ENCODE results near the gene G6PC3.
A peak's percentile ranks its signal among the peaks of the same experiment; 100 is the strongest.

G6PC3 gene

DNA sequence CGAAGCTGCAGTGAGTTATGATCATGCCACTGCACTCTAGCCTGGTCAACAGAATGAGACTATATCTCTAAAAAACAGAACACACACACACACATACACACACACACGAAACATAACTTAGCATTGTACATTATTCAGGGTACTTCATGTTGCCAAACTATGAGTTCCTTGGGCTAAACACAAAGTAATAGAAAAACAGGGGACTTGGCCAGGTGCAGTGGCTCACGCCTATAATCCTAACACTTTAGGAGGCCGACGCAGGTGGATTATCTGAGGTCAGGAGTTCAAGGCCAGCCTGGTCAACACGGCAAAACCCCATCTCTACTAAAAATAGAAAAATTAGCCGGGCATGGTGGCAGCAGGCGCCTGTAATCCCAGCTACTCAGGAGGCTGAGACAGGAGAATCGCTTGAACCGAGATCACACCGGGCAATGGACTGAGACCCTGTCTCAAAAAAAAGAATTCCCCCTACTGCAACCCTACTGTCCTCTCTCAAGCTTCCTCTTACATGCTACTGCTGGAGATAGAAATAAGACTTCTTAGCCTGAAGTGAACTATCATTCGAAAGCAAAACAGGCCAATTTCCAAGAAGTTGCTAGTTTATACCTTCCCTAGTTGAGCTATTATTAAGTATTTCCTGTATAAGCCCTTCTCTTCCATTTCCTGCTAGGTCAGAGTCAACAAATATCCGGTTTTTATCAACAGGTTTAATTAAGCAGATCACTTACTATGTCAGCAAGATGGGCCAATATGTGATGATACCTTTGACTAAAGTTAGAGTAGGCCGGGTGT is 11.2 kb upstream of the G6PC3 start:
- no peak for DNase-seq

DNA sequence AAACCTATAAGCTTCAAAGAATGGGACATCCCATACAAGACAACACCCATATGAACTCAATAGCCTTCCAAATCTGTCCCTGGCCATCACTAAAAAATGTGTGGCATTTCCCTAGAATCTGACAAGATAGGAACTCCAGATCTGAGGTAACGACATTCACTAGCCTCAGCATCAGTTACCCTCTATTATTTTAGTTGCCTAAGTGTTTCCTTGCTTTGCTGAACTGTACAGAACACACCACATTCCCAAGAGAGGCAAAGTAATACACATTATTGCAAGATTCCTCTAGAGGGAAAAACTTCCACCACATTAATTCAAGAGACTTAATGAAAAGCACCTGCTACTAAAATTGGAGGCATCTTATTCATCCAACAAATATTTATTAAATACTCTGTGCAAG is 9.1 kb upstream of the G6PC3 start:
- no peak for DNase-seq

DNA sequence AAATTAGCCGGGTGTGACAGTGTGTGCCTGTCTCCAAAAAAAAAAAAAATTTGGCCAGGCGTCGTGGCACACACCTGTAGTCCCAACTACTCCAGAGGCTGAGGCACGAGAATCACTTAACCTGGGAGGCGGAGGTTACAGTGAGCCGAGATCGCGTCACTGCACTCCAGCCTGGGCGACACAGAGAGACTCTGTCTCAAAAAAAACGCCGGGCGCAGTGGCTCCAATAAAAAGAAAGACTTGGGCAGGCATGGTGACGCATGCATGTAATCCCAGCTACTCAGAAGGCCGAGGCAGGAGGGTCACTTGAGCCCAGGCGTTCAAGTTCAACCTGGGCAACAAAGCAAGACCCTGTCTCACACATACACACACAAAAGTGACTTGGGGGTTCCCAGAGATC is 7.7 kb upstream of the G6PC3 start:
- DNase-seq = no peak

DNA sequence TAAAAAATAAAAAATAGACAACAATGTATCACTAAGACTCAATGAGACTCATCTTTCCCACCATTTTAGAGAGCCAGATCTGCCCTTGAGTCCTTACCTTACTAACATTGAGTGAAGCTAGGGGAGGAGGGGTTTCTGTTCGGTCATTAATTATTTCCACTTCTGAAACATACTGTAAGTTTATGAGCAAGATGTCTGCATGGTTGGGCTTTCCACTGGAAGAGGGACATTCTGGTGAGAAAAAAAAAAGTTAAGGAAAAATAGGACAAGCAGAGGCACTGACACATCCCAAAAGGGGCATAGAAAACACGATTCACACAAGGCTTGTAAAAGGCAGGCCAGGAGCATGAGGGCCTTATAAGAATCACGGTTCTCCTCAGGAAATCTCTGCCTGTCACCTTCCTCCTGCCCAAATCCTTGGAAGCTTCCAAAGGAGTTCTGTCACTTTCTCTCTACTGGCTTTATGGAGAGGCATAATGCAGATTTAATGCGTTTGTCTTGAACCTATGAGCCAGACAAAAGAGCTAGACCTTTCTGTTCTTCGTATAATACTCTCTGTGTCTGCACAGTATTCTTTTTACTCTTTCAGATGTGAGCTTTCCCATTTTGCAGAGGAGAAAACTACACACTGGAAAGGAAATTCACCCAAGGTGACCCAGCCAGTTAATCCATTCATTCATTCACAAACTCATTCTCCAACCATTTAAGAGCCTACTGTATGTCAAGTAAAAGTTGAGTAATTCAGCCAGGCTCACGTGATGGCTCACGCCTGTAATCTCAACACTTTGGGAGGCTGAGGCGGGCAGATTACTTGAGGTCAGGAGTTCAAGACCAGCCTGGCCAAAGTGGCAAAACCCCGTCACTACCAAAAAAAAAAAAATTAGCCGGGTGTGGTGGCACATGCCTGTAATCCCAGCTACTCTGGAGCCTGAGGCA is 6.6 kb upstream of the G6PC3 start:
- DNase-seq = no peak

DNA sequence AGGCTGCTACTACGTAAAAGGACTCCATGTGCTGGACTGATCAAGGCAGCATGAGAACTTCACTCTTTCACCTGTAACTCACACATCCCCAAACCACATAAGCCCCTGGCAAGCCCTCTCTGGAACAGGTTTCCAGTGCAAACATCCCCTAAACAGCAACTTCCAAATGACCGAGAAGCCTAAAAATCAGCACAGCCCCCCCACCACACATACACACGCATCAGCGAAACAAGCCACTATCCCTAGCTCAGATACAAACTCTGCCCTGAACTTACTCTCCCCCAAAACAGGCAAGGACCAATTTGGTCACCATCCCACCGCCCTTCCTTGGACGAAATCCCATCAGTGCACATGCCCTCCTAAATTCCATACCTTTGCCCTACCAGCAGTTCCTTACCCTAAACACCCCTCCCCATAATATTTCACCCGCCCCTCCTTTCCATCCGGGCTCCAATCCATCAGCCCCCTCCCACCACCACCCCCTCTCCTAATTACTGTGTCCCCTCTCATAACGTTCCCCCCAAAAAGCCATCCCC is 4.8 kb upstream of the G6PC3 start:
- DNase-seq = no peak

DNA sequence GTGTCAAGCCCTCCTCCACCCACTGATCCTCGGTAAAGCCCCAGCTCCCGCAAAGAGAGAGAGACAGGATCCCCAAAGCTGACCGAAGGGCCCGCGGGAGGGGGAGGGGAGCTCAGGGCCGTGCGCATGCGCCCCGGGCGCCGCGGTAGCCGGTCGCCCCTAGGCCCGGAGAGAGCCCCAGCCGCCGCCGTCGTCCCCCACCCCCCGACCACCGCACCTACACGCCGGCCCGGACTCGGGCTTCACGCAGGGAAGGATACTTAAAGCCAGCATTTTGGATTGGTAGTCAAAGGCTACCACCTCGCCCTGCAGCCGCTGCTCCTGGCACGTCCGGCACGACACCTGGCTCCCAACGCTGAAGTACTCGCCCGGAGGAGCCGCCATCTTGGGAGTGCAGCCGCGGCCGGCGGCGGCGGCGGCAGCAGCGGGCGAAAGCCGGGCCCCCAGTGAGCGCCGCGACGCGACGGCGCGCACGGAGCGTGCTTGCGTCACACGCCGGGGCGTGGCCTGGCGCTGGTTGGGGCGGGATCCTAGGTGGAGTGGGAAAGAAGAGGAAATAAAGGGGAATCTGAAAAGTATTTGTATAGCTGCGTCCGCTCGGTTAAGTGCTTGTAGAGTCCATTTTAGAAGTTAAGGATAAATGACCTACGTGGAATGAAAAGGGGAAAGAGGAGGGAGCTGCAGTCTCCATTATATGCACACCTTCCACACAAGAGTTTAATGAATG is 4.2 kb upstream of the G6PC3 start, which contains the start of gene LSM12:
LSM12 (minus strand) TSS at position 468 of the 727 bp plus-strand sequence; CDS start at position 384, 84 bp downstream.
- peak in 53 of 56 donors; percentile 15 to 88 (median 71) for DNase-seq

DNA sequence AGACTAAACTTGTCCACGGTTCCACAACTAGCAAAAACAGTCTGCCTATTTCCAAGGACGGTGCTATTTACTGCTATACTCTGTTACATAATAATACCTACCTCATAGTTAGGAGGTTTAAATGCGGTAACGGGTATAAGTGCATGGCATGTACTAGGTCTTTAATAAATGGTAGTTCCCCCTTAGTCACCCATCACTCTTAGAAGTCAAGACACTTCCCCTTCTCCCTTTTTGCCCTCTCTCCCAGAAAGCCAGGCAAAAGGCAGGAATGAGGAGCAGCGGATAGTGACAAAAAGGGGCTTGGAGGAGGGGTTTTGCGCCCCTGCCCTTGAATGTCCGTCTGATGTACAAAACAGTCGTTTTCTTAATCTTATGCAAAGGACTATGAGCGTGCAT is 3.0 kb upstream of the G6PC3 start:
- no peak for DNase-seq

DNA sequence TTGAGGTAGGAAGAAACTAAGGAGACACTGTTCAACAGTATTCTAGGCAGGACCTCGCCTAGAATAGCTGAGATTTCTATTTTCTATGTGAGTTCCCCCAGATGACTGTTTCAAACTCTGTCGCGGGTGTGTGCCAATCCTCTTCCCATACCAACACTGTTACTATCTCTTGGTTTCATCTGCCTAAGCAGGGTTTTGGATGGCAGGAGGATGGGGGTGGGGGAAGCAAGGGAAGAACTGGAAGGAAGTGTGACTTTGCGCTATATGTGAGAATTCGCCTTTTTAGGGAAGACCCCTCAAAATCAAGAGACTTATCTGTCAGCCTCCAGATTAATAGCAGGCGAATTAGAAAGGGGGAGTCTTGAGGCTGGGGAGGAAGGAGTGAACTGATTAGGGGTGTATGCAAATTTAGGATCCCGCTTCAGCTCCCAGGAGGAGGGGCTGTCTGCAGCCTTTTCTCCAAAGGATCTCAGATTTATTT is 521 bp upstream of the G6PC3 start:
- peak in 4 of 56 donors; percentile 12 to 66 (median 36) for DNase-seq

DNA sequence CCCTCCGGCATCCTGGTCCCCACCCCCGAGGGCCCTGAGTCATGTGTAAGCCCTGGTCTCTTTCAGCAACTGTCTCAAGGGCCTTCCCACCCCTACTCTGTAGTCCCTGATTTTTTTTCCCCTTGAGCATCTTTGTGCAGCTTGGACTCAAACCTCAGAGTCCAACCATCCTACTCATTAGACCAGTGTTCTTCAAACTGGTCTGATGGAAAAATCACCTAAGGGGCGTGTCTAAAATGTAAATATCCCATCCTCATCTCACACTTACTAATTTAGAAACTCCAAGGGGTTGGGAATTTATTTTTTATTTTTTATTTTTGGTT is 624 bp downstream of the G6PC3 start:
- no peak for DNase-seq

DNA sequence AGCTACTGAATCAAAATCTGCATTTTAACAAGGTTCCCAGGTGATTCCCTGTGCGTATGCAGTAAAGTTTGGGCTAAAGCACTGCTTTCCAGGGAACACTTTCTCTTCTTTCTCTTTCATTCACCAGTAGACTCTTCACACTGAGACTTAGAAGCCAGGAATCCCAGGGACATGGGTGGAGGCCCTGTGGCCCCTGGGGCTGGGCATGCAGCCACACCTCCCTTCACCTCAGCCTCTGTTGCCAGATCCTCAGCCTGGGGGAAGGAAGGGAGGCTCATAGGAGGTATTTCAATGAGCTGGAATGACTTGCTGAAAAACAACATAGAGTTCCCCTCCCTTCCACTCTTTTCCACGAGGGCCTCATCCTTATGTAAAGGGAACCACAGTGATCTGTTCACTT is 1.2 kb downstream of the G6PC3 start:
- no peak for DNase-seq

DNA sequence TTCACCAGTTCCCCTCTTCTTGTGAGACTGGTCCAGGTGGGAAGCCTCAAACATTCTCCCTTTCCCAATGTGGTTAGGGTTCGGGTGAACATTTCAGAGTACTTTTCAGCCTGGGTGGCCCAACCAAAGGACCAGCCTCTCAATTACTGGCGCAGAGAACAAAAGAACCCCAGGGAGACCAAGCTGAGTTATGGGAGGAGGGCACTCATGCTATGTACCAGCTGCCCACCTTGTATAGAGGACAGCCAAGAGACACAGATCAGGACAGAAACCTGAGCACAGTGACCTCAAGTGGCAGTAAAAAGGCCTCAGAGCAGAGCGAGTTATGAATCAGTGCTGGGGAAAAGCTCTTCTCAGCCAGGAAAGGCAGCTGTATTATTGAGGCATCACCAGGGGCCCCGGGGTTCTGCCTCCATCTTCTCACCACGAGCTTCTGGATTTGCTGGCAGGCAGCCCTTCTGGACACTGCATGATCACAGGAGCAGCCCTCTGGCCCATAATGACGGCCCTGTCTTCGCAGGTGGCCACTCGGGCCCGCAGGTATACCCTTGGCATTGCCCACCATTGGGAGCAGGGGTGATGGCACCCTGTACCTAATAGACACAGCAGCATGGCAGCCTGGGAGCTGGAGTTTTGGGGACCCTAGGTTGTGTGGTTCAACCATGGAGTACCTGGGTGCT is 3.8 kb downstream of the G6PC3 start:
- DNase-seq = no peak

DNA sequence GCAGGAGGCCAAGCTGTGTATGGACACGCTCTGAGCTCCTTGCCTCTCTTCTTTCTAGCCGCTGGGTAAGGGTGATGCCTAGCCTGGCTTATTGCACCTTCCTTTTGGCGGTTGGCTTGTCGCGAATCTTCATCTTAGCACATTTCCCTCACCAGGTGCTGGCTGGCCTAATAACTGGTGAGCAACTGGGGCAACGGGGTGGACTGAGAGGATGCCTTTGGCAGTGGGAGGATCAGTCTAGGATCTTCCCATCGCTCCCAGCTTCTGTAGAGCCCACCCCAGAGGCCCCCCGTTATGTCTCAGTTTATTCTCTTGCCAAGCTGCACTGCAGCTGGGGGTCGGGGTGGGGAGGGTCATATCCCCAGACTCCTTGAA is 4.4 kb downstream of the G6PC3 start:
- no peak for DNase-seq

DNA sequence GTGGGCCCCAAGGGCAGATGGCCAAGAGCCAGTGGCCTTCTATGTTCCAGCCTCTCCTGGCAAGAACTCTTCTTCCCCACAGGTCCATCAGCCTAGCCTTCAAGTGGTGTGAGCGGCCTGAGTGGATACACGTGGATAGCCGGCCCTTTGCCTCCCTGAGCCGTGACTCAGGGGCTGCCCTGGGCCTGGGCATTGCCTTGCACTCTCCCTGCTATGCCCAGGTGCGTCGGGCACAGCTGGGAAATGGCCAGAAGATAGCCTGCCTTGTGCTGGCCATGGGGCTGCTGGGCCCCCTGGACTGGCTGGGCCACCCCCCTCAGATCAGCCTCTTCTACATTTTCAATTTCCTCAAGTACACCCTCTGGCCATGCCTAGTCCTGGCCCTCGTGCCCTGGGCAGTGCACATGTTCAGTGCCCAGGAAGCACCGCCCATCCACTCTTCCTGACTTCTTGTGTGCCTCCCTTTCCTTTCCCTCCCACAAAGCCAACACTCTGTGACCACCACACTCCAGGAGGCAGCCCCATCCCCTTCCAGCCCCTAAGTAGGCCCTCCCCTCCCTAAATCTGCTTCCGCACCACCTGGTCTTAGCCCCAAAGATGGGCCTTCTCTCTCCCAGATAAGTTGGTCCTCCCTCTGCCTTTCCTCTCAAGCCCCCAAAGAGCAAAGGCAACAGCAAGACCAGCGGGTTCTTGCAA is 5.2 kb downstream of the G6PC3 start:
- no peak for DNase-seq

DNA sequence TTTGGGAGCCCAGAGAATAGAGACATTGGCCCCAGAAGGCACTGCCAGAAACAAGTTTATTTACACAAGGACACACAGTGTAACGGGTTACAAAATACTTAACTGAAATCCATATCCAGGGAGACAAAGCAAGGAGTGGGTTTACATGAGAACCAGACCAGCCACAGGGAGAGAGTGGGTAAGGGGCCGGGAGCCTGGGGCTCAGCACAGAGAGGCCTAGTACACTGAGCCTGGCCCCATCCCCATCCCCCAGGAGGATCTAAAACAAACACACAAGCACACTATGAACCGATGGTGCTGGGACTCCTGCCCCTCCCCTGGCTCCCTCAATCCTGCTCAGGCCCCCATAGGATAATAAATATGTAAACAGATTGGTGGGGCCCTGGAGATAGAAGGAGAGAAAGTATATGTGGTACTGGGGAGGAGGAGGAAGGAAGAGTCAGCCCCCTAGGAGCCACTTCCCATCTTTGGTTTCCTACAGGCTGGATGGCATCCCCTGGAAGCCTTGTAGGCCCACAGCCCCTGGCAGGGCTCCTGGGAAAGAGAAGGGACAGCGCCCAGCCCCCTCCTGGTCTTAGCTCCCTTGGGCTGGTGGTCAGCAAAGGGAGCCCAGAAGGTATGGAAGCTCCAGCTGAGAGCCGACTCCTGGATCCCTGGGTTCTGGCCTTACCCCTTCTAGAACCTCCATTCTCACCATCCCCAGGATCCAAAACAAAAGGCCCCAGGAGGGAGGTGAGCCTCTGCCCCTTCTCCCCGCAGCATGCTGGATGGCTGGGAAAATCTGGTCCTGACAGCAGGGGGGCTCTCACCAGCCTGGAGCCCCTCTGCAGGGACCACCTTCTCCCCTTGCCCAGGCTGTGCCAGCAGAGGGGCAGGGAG is 6.4 kb downstream of the G6PC3 start:
- DNase-seq = no peak

DNA sequence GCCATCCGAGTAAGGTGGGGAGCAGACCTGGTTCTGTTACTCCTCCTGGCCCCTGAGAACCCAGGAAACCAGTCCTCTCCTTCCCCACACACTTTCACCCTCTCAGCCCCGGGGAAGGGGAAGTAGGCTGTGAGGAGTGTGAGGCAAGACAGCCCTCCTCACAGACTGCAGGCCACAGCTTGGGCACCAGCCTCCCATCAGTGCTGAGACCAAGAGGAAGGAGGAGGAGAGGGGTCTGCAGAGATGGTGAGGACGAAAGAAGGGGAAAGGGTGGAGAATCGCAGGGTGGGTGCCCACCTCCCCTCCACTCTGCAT is 7.0 kb downstream of the G6PC3 start:
- DNase-seq = peak in 2 of 56 donors; percentile 13 to 21

DNA sequence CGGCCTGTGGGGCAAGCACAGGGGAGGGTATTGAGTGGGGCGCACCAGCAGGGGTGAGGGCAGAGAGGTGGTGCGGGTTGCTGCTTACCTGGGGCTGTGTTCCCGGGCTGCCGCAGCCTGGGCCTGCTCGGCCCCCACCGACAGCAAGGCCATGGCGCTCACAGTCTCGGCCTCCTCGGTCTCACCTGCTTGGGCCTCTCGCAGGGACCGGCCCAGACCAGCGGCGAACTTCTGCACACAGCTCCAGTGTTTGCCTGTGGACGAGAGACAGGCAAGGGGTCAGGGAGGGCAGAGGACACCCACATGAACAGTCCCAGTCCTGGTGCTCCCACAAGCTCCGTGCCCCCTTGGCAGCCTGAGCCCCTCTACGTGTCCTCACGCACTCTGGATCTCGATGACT is 7.9 kb downstream of the G6PC3 start:
- DNase-seq = no peak

DNA sequence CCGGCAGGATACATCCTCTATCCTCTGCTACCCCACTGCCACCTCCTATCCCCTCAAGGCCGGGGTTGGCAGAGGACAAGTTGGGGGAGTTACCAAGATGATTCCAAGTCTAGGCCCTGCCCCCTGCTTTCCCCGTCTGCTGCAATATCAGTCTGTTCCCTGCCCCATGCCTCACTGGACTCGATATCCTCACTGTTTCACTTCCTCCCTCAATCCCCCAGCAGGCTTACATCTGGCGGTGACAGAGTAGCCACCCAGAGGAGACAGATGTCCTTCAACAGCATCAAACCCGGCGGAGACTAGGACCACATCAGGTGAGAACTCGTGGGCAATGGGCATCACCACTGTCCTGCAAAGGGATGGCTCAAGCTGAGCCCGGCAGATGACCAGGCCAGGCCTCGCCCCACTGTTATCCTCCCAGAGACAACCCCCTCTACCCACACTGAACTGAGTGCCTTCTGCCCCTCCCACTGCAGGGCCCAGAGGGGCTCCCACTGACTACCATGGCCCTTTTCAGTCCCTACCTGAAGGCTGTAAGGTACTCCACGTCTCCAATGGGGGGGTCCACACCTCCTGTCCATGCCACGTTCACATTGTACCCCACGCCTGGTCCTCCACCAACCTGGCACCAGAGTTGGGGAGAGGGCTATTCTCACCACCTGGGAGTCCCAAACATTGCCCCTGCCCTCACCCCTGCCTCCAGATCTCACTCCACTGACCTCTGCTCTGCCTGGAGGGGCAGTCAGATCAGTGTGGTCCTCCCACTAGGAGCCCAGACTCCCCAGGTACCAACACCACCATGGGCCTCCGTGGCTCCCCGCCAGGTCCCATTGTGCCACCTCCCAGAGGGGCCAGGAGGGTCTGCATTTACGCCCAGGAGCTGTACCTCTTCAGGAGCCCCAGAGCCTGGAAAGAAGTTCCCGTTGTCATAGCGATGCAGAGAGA is 9.6 kb downstream of the G6PC3 start:
- no peak for DNase-seq

DNA sequence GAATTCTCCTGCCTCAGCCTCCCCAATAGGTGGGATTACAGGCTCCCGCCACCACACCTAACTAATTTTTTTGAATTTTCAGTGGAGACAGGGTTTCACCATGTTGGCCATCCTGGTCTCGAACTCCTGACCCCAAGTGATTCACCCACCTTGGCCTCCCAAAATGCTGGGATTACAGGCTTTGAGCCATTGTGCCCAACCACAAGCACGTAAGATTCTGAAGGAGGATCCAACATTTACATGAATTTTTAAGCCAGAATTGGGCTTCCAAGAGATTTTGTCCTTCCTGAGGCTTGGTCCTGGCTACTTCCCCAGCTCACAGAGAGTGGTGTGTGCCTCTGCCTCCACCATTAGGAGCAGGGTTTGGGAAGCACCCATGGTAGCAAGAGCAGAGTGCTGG is 11.1 kb downstream of the G6PC3 start:
- DNase-seq = no peak
